Ramos (cell line): ENCODE results near the gene ZNF324.
"Not testable (repeated sequence)": the region's sequence is repeated elsewhere in the genome, so short reads cannot be mapped to it uniquely, and the experiment has no call there.

Experiments
- in situ Hi-C: fragments of 300-500 bp; cut with MboI; formaldehyde crosslinking; loops from one replicate; pipeline ENCODE4 v1.14.3; 2022; ENCODE audit warnings: low sequenced_read_pairs; ENCODE audit not compliant: unreplicated experiment

The ZNF324 gene

DNA sequence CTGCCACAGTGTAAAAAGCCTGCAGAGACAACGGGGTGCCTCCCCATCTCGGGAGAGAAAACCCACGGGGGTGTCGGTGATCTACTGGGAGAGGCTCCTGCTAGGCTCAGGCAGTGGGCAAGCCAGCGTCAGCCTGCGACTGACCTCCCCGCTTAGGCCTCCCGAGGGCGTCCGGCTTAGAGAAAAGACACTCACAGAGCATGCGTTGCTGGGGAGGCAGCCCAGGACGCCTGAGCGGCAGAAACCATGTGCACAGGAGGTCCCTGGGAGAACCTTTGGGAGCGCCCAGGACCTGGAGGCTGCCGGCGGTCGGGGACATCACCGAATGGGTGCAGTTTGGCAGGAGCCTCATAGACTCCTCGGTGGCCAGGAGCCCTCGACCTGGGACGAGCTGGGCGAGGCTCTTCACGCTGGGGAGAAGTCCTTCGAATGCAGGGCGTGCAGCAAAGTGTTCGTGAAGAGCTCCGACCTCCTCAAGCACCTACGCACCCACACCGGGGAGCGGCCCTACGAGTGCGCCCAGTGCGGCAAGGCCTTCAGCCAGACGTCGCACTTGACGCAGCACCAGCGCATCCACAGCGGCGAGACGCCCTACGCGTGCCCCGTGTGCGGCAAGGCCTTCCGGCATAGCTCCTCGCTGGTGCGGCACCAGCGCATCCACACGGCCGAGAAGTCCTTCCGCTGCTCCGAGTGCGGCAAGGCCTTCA is 4.1 kb downstream of the ZNF324 start:
- in situ Hi-C loops = not testable (repeated sequence)

DNA sequence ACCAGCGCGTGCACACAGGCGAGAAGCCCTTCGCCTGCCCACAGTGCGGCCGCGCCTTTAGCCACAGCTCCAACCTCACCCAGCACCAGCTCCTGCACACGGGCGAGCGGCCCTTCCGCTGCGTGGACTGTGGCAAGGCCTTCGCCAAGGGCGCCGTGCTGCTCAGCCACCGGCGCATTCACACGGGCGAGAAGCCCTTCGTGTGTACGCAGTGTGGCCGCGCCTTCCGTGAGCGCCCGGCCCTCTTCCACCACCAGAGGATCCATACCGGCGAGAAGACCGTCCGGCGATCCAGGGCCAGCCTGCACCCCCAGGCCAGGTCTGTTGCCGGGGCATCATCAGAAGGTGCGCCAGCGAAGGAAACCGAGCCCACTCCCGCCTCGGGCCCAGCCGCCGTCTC is 4.9 kb downstream of the ZNF324 start:
- in situ Hi-C loops = no loop called here

DNA sequence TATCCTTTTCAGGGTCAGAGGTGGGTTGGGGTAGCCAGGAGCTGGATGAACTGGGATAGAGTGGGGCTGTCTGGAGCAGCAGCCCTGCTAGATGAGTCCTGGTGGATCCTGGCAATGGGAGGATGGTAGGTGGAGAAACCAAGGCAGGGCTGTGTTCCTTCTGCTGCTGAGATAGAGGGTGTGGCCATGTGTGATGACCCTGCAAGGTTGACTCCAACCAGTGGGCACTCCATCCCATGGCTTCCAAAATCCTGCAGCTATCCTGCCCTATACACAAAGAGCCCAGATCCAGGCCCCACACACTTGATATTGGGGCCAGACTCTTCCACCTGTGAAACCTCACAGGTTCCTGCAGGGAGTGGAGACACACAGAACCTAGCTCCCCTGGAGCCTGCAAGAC is 6.9 kb downstream of the ZNF324 start:
- in situ Hi-C loops = no loop called here

DNA sequence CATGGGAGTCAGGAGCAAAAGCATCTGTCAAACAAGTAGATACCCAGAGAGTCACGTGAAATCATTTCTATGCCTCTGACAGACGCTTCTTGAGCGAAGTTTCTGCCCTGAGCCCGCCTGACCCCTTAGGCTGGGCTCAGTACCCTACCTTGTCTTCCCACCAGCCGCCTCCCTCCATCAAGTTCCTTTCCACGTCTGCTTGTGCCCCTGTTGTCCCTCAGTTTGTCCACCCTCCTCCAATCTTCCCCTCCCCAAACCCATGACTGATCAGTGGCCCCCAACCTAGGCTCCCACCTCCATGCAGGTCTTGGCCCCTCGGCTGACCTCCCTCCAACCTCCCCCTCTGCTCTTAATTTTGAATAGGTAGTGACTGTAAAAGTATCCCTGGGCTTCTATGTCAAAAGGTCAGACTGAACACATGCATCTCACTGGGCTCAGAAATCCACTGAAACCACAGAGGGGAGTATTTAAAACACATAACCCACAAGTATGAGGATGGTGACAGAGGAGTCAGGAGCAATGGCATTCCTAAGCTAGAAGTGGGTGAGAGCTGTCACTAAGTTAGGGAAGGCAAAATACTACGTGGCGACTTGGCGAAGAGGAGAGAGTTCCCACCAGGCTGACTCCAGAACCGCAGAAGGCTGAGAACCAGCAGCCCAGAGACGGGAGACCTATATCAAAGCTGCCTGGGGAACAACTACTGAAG is 7.6 kb downstream of the ZNF324 start:
- in situ Hi-C loops = no loop called here

DNA sequence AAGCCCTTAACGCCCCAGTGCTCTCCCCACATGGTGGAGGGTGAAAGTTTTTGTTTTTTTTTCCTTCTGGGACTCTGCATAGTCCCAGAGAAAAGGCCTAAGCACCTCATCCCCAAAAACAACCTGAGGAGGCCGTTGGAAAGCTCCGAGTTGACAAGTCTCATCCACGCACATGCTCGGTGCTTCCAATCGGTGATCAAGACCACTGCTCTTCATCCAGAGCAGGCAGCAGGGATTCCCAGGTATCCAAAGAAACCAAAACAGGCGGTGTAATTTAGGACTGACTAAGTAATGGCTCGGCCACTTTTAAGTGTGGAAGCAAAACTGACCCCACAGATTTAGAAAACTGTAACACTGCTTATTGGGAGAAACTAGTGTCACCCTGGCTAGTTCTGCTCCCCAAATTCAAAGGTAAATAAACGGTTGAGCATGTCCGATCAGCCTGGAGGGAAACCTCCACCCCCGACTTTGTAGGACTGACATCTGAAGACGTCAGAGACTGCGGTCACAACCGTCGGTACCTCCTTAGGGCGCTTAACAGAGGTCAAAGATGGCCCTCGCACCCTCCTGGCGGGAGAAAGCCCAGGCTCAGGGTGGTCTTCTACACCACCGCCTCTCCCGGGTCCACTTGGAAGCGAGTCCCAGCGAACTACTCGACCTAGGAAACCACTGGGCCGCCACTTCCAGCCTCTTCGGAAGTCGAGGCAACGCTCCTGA is 8.3 kb downstream of the ZNF324 start:
- in situ Hi-C loops = no loop called here

DNA sequence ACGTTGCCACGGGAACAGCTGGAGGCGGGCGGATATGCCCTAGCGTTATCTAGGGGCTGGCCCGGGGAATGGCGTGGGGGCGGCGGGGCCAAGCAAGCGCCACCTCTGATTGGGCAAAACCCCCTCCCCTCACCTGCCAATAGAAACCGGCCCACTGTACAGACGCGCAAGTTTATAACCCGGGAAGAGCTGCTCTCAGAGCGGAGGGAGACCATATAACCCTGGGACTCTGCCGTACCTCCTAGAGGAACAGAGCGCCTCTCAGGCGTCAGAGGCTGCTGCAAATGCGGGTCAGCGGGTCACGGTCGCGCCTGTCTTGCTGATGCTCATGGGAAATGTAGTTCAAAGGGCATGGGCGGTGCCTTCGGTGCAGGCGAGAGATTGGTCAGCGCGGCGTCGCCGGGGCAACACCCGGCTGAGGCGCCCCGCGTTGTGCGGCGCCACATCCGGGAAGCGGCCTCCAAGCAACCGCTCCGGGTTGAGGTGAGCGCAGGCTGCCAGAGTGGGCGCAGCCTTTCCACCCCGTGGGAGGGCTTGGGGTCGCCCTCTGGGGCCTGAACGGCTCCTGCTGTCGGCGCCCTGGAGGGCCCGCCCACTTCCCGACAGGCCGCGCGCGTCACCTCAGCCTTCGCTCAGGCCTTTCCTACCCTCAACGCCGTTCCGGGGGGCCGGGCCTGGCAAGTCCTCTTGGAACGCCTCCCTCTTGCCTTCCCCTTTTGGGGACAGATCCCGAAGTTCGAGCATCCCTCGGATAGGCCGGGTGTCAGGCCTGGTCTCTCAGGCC is 9.0 kb downstream of the ZNF324 start, which contains the start of gene ZNF446:
TSS of gene ZNF446 (plus strand) at position 639 of the 784 bp plus-strand sequence. CDS start 867 bp downstream, outside the sequence.
- in situ Hi-C loops = no loop called here

DNA sequence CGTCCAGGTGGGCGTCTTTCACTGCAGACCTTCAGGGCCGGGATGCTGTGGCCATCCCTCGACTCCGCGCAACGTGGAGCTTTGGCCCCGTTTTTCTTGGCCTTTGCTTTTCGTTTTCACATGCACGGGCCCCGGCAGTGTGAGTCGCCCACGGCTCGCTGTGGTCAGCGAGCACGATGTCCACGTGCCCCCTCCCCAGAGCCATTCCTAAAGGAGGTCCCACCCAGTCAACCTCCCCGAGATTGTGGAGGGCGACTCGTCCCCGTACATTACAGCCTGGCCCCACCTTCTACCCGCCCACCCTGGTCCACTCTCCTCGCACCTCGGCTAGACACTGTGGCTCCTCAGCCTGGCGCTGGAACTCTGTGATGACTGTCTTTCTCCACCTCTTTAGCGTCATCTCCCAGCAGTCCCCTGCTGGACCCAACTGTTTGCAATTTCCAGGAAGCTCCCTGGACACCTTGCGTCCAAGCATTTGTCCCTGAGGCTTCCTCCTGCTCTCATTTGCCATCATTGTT is 9.7 kb downstream of the ZNF324 start:
- in situ Hi-C loops = no loop called here

DNA sequence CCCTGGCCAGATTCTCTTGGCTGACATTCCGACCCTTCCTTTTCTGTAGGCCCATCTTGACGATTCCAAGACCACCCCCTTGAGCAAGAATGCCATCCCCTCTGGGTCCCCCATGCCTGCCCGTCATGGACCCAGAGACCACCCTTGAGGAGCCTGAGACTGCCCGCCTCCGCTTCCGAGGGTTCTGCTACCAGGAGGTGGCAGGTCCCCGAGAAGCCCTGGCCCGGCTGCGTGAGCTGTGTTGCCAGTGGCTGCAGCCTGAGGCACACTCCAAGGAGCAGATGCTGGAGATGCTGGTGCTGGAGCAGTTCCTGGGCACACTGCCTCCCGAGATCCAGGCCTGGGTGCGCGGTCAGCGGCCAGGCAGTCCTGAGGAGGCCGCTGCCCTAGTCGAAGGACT is 10.2 kb downstream of the ZNF324 start:
- in situ Hi-C loops = no loop called here

DNA sequence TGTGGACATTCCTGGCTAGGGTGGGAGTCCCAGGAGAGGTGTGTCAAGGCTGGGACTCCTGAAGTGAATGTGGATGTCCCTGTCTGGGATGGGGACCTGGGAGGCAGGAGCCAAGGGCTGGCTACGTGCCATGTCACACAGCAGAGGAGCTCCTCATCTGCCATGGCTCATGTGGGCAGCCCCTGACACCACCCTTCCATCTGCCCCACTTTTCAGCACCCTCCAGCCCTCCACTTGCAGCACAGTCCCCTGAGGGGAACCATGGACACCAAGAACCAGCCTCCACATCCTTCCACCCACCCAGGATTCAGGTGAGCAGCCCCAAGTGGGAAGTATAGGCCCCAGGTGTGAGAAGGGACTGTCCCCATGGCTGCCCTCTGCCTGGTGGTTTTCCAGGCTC is 11.0 kb downstream of the ZNF324 start:
- in situ Hi-C loops = no loop called here

DNA sequence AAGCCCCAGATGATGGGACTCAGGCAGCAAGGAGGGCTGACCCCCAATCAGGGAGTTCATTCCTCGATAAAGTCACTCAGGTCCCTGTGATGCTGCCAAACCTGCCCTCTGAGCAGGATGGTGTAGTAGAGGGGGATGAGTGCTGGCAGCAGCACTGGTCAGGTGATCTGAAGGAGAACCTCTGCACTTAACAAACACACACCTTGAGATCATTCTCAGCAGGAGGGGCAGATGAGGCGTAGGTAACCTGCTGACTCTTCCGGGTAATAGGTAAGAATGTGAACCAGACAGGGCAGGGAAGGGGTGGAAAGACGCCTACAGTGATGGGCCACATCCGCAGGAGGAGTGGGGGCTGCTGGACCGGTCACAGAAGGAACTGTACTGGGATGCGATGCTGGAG is 12.4 kb downstream of the ZNF324 start:
- in situ Hi-C loops = no loop called here

DNA sequence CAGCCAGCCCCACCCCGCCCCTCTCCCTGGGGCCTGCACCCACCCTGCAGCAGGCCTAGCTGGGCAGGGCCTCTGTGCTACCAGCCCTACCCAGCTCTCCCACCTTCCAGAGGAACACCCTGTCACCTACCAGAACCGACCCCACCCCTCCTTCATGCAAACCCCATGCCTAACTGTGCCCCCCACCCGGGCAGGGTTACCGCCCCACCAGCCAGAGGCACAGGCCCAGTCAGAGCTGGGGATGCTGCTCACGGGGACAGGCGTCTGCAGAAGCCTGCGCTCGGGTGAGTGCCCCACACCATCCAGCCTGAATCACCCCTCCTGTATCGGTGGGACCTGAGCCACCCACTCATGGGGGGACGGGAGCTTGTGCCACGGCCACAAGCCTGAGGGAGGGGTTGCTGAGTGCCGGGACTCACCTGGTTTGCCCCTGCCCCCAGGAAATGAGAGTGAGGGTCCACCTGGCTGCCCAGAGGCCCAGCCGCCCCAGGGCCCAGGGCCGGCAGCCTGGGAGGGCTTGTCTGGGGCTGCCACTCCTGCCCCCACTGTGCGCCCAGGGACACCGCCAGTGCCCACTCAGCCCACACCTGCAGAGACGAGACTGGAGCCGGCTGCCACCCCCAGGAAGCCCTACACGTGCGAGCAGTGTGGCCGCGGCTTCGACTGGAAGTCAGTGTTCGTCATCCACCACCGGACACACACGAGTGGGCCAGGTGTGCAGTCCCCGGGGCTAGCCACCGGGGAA is 13.0 kb downstream of the ZNF324 start:
- in situ Hi-C loops = no loop called here

DNA sequence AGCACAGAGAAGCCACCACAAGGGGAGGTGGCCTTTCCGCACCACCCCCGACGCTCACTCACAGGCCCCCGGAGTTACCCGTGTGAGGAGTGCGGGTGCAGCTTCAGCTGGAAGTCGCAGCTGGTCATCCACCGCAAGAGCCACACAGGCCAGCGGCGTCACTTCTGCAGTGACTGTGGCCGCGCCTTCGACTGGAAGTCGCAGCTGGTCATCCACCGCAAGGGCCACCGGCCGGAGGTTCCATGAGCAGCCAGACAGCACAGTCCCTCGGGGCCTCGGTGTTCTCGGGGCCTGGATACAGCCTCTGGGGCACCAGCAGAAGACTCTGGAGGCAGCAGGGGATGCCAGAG is 13.6 kb downstream of the ZNF324 start:
- in situ Hi-C loops = no loop called here

DNA sequence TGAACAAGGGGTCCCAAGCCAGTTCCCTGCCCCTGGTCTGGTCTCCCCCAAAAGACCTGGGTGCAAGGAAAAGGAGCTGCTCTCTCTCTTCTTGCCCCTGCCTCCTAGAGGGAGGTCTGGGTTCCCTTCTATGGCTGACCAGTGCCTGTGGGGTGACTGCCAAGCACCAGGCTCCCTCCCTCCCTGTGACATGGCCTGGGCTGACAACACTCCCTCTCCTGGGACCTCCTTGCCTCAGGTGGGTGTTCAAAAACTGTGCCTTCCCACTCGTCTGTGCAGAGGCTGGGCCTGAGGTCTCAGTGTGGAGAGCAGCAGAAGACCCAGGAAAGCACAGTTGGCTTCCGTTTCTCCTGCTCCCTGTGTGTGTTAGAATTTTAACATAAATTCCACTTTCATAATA is 14.0 kb downstream of the ZNF324 start:
- in situ Hi-C loops = no loop called here

DNA sequence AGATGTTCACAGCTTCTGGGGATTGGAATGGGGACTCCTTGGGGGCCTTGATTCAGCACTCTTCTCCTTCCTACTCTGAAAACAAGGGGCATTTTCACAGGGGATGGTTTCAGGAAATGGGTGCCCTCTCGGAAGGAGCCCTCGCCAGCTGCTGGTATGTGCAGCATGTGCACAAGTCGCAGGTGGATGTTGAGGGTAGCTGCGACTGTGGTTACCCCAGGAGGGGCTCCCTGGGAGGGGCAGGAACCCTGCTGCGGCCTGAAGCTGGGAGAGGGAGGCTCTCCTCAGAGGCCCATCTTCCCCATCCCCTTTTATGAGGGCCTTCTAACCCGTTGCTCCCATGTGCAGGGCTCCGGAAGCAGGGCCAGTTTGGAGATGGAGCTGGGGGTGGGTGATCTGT is 15.5 kb downstream of the ZNF324 start:
- in situ Hi-C loops = no loop called here

DNA sequence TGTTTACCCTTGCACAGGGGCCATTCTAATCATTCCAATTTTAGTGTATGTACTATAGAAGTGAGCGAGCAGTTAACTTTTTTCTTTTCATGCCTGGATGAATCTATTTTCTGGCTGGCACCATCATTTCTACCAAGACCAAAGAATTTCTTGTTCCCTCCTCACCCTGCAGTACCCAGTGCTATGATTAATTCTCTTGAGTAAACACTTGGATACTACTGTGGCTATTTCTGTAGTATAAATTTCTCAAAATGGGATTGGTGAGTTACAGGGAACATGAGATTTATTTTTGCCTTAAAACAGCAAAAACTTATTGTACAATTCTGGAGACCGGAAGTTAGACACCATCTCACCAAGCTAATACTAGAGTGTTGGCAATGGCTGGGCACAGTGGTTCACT is 16.9 kb downstream of the ZNF324 start:
- in situ Hi-C loops = no loop called here

DNA sequence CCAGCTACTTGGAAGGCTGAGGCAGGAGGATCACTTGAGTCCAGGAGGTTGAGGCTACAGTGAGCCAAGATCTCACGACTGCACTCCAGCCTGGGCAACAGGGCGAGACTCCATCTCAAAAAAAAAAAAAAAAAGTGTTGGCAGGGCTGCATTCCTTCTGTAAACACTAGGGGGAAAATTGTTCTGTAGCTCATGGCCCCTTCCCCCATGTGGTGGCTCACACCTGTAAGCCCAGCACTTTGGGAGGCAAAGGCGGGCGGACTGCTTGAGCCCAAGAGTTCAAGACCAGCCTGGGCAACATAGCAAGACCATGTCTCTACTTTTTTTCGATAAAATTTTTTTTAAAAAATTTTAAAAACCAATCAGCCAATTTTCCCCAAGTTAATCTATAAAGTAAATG is 17.5 kb downstream of the ZNF324 start:
- in situ Hi-C loops = not testable (repeated sequence)

DNA sequence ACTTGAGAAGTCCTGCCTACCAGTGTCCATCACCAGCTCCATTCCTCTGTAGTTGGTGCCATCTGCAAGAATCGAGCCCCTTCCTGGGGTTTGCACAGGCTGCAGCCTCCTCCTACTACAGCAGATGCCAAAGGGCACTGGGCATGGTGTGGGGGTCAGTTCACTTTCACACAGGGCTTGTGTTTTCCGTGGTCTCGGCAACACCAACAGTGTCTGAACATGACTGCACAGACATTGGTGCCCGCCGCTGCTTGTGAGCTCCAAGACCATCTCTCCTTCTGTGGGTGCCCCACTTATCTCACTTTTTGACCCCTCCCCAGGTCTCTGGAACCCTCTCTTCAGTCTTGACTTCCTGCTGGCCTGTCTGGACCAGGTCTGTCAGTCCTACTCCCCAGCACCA is 24.5 kb downstream of the ZNF324 start:
- in situ Hi-C loops = no loop called here

DNA sequence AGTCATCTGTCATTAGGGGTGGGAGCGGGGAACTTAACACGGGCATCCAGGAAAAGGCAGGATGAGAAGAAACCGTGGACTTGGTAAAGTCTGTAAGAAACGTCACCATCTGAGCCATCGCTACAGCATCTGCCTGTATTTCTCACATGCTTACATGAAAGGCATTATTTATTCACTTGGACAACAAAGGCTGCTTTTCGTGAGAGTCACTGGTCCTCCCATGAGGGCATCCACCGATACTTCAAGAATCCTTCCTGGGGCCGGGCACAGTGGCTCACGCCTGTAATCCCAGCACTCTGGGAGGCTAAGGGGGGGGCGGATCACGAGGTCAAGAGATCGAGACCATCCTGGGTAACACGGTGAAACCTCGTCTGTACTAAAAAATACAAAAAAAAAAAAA is 25.4 kb downstream of the ZNF324 start:
- in situ Hi-C loops = no loop called here

DNA sequence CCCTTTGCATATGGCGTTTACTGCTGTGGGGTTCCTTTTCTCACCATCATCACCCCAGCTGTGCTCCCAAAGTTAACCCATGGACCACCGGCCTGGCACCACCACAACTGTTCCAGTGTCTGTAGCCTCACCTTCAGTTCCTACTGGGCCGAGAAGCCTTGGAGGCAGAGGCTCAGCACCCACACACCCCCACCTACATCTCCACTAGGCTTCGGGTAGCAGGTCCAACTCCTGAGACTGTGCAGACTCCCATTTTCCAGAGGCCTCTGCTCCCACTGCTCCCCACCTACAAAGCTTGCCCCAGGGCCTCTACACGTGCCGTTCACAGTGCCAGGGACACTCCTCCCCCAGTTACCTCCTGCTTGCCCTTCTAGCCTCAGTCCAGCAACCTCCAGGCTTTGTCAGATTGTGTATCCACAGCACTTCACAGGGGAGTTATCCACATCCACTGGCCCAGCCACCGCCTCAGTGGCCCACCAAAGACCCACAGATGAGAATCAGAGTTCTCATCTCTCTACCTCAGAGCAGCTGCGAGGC is 30.8 kb downstream of the ZNF324 start:
- in situ Hi-C loops = no loop called here
